ENCODE measurements around the gene RPL3. TPM values are rescaled to one million over a fixed set of nuclear protein-coding genes. Genes with fewer than 3 reads are reported as not detected.

Gene RPL3
- polyA plus RNA-seq, 1 donor from 2014 or later: 1,527 TPM

DNA sequence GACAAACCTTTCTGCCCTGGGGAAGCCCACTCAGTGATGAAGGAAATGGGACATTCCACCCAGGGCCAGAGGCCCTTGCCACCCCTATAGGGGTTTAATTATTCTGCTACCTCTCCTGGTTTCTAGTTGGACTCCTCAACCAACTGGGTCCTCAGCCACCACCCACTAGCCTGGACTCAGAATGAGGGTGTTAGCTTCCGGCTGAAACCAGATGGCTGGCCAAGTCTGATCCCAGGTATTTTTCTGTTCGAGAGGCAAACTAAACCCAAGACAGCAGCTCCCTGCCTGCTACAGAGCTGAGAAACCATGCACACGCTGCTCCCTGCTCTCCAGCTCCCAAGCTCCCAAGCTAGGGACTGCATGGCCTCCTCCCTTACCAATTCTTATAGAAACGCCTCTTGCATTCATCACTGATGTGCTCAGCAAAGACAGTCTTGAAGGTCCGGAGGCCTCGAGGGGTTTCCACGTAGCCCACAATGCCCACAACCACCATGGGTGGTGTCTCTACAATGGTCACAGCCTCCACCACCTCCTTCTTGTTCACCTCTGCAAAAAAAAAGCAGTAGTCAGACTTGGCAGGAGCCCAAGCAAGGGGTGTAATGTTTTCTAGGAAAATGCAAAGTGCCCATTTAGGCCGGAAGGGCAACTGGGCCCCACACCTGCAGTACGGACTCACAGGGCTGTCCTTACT is 2.2 kb downstream of the RPL3 start:
- Histone ChIP-seq H3K4me3 (ENCODE audit: low read length) (peak overlapping the region; percentile 82), H3K9ac (ENCODE audit: low read length) (peak overlapping the region; percentile 99), H3K79me2 (replicated peaks; ENCODE audit: insufficient read depth, low read length) (peaks cover 27% of the 10 kb centered on the region), H3K4me2 (ENCODE audit: low read length) (peak overlapping the region; percentile 52), H3K9me3 (ENCODE audit: low read length) (no peaks in the 10 kb centered on the region), H3K36me3 (ENCODE audit: insufficient read depth, low read length) (peaks cover 8% of the 10 kb centered on the region), H3K27ac (ENCODE audit: low read length) (no peak overlapping the region), H4K20me1 (ENCODE audit: insufficient read depth) (peaks cover 17% of the 10 kb centered on the region), H3K27me3 (ENCODE audit: insufficient read depth, low read depth, low read length) (no peaks in the 10 kb centered on the region), H2AFZ (ENCODE audit: low read depth, low read length) (no peak overlapping the region), H3K9me2 (ENCODE audit: insufficient read depth, low read length) (no peaks in the 10 kb centered on the region), H3F3A (ENCODE audit: insufficient read depth, low read length, poor library complexity, severe bottlenecking) (no peaks in the 10 kb centered on the region)
- TF ChIP-seq, protein P1, sequence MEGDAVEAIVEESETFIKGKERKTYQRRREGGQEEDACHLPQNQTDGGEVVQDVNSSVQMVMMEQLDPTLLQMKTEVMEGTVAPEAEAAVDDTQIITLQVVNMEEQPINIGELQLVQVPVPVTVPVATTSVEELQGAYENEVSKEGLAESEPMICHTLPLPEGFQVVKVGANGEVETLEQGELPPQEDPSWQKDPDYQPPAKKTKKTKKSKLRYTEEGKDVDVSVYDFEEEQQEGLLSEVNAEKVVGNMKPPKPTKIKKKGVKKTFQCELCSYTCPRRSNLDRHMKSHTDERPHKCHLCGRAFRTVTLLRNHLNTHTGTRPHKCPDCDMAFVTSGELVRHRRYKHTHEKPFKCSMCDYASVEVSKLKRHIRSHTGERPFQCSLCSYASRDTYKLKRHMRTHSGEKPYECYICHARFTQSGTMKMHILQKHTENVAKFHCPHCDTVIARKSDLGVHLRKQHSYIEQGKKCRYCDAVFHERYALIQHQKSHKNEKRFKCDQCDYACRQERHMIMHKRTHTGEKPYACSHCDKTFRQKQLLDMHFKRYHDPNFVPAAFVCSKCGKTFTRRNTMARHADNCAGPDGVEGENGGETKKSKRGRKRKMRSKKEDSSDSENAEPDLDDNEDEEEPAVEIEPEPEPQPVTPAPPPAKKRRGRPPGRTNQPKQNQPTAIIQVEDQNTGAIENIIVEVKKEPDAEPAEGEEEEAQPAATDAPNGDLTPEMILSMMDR (IDR thresholded peaks at IDR 0.05; ENCODE audit: poor library complexity, severe bottlenecking): no peak
- TF ChIP-seq MXI1 (conservative IDR thresholded peaks at IDR 0.05; ENCODE audit: poor library complexity, severe bottlenecking) (no peak), EP300 (conservative IDR thresholded peaks at IDR 0.05; ENCODE audit: poor library complexity, severe bottlenecking) (no peak), TAF1 (IDR thresholded peaks at IDR 0.05; ENCODE audit: low read depth) (no peak), EZH2 (IDR thresholded peaks at IDR 0.05; ENCODE audit: borderline replicate concordance, insufficient read depth, low read length, poor library complexity, severe bottlenecking) (no peak), RAD21 (conservative IDR thresholded peaks at IDR 0.05) (no peak), SMC3 (conservative IDR thresholded peaks at IDR 0.05; ENCODE audit: poor library complexity) (no peak), POLR2AphosphoS5 (IDR thresholded peaks at IDR 0.05) (no peak)
- TF ChIP-seq, protein P2, sequence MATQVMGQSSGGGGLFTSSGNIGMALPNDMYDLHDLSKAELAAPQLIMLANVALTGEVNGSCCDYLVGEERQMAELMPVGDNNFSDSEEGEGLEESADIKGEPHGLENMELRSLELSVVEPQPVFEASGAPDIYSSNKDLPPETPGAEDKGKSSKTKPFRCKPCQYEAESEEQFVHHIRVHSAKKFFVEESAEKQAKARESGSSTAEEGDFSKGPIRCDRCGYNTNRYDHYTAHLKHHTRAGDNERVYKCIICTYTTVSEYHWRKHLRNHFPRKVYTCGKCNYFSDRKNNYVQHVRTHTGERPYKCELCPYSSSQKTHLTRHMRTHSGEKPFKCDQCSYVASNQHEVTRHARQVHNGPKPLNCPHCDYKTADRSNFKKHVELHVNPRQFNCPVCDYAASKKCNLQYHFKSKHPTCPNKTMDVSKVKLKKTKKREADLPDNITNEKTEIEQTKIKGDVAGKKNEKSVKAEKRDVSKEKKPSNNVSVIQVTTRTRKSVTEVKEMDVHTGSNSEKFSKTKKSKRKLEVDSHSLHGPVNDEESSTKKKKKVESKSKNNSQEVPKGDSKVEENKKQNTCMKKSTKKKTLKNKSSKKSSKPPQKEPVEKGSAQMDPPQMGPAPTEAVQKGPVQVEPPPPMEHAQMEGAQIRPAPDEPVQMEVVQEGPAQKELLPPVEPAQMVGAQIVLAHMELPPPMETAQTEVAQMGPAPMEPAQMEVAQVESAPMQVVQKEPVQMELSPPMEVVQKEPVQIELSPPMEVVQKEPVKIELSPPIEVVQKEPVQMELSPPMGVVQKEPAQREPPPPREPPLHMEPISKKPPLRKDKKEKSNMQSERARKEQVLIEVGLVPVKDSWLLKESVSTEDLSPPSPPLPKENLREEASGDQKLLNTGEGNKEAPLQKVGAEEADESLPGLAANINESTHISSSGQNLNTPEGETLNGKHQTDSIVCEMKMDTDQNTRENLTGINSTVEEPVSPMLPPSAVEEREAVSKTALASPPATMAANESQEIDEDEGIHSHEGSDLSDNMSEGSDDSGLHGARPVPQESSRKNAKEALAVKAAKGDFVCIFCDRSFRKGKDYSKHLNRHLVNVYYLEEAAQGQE (IDR thresholded peaks at IDR 0.05; ENCODE audit: borderline replicate concordance): no peak

DNA sequence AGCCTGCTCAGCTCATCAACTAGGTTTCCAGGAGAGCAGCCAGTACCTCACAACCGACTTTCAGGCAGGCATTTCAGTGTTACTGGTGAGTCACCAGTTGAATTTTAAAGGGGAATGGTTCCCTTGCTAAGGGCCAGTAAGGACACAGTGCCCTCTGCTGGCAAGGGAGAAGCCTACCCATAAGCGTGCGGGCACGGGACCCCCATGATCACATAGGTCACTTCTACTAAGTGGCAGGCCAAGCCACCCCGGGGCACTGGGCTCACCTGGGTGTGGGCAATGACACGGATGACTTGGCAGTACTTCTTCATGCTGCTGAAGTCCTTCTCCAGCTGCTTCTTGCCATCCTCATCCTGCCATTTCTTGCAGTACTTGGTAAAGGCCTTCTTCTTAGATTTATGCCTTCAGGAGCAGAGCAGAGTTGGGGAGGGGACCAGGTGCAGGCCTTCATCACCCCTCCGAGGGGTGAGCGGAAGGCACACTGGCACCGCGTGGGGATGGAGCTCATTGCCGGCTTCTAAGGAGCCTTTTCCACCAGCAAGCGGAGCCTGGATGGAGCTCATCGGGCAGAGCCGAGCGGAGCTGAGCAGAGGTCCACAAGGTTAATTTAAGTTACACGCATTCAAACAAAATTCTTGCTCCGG is 2.9 kb downstream of the RPL3 start:
- Histone ChIP-seq H3F3A (ENCODE audit: insufficient read depth, low read length, poor library complexity, severe bottlenecking) (no peaks in the 10 kb centered on the region), H3K27ac (ENCODE audit: low read length) (no peak overlapping the region), H3K27me3 (ENCODE audit: insufficient read depth, low read depth, low read length) (no peaks in the 10 kb centered on the region), H4K20me1 (ENCODE audit: insufficient read depth) (peaks cover 17% of the 10 kb centered on the region), H3K36me3 (ENCODE audit: insufficient read depth, low read length) (peaks cover 12% of the 10 kb centered on the region), H2AFZ (ENCODE audit: low read depth, low read length) (no peak overlapping the region), H3K4me3 (ENCODE audit: low read length) (peak overlapping the region; percentile 82), H3K9me3 (ENCODE audit: low read length) (no peaks in the 10 kb centered on the region), H3K9me2 (ENCODE audit: insufficient read depth, low read length) (no peaks in the 10 kb centered on the region), H3K79me2 (replicated peaks; ENCODE audit: insufficient read depth, low read length) (peaks cover 27% of the 10 kb centered on the region), H3K4me2 (ENCODE audit: low read length) (no peak overlapping the region), H3K9ac (ENCODE audit: low read length) (no peak overlapping the region)
- TF ChIP-seq MXI1 (conservative IDR thresholded peaks at IDR 0.05; ENCODE audit: poor library complexity, severe bottlenecking): no peak
- TF ChIP-seq TAF1 (IDR thresholded peaks at IDR 0.05; ENCODE audit: low read depth): no peak
- TF ChIP-seq SMC3 (conservative IDR thresholded peaks at IDR 0.05; ENCODE audit: poor library complexity): peak; percentile 81
- no peak for TF ChIP-seq EZH2 (IDR thresholded peaks at IDR 0.05; ENCODE audit: borderline replicate concordance, insufficient read depth, low read length, poor library complexity, severe bottlenecking)
- peak; percentile 79 for TF ChIP-seq RAD21 (conservative IDR thresholded peaks at IDR 0.05)
- TF ChIP-seq, protein P1 (IDR thresholded peaks at IDR 0.05; ENCODE audit: poor library complexity, severe bottlenecking): peak; percentile 80
- TF ChIP-seq, protein P2 (IDR thresholded peaks at IDR 0.05; ENCODE audit: borderline replicate concordance): no peak
- no peak for TF ChIP-seq EP300 (conservative IDR thresholded peaks at IDR 0.05; ENCODE audit: poor library complexity, severe bottlenecking)
- TF ChIP-seq POLR2AphosphoS5 (IDR thresholded peaks at IDR 0.05): no peak
